ENCODE results near the gene MACROD1.

DNA sequence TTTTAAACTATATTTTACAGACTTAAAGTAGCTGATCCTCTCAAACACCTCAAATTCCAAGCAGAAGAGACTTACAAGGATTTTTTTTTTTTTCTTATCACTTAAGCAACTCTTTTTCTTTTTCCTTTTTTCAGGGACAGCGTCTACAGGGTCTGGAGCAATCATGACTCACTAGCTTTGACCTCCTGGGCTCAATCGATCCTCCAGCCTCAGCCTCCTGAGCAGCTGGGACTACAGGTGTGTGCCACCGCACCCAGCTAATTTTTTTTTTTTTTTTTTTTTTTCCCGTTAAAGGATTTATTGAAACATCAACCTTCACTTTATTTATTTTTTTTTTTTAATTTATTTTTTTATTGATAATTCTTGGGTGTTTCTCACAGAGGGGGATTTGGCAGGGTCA, 4.5 kb upstream of the MACROD1 start:
- no peak for TF ChIP-seq POLR2A (IDR thresholded peaks at IDR 0.05; ENCODE audit: low read depth)
- TF ChIP-seq, protein P1, sequence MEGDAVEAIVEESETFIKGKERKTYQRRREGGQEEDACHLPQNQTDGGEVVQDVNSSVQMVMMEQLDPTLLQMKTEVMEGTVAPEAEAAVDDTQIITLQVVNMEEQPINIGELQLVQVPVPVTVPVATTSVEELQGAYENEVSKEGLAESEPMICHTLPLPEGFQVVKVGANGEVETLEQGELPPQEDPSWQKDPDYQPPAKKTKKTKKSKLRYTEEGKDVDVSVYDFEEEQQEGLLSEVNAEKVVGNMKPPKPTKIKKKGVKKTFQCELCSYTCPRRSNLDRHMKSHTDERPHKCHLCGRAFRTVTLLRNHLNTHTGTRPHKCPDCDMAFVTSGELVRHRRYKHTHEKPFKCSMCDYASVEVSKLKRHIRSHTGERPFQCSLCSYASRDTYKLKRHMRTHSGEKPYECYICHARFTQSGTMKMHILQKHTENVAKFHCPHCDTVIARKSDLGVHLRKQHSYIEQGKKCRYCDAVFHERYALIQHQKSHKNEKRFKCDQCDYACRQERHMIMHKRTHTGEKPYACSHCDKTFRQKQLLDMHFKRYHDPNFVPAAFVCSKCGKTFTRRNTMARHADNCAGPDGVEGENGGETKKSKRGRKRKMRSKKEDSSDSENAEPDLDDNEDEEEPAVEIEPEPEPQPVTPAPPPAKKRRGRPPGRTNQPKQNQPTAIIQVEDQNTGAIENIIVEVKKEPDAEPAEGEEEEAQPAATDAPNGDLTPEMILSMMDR (IDR thresholded peaks at IDR 0.05), result no peak
- TF ChIP-seq POLR2AphosphoS5 (IDR thresholded peaks at IDR 0.05), result no peak

Measured in esophagus muscularis mucosa (tissue), 3 donors.